HEK293T (cell line): Measurements from ENCODE around the gene CISH.

Experiments used
- CTCF ChIA-PET: fragments of 350-600 bp; formaldehyde crosslinking; extraction: SDS; loops from one replicate; lab custom pipeline; 2021; ENCODE audit warnings: antibody characterized with exemption, inconsistent platforms; lab: Yijun Ruan, JAX
- POLR2A ChIA-PET: fragments of 350-600 bp; formaldehyde crosslinking; extraction: SDS; loops from one replicate; lab custom pipeline; 2020; ENCODE audit warnings: antibody characterized with exemption, inconsistent platforms; lab: Yijun Ruan, JAX
- DNase-seq: peaks from one replicate; pipeline ENCODE4 v3.0.0; 2012; ENCODE audit warnings: mixed read lengths; ENCODE audit errors: extremely low spot score
- ARNT ChIP-seq: fragments of 450-650 bp; IDR thresholded peaks from 2 replicates; pipeline ENCODE4 v1.6.1; 2017; ENCODE audit warnings: mild to moderate bottlenecking
- BHLHE40 ChIP-seq: fragments of 450-650 bp; IDR thresholded peaks from 2 replicates; pipeline ENCODE4 v1.6.1; 2016; ENCODE audit warnings: mild to moderate bottlenecking, moderate library complexity, borderline replicate concordance
- CTBP1 ChIP-seq: fragments of 450-650 bp; IDR thresholded peaks from 2 replicates; pipeline ENCODE4 v1.6.1; 2016; ENCODE audit warnings: borderline replicate concordance
- ELF4 ChIP-seq: fragments of 450-650 bp; IDR thresholded peaks from 2 replicates; pipeline ENCODE4 v1.6.1; 2017; ENCODE audit warnings: antibody characterized with exemption
- FOXA1 ChIP-seq: fragments of 450-650 bp; IDR thresholded peaks from 2 replicates; pipeline ENCODE4 v1.6.1; 2016; ENCODE audit warnings: mild to moderate bottlenecking
- FOXK2 ChIP-seq: fragments of 450-650 bp; IDR thresholded peaks from 2 replicates; pipeline ENCODE4 v1.6.1; 2016; ENCODE audit warnings: mild to moderate bottlenecking
- FOXM1 ChIP-seq: fragments of 450-650 bp; IDR thresholded peaks from 2 replicates; pipeline ENCODE4 v1.6.1; 2017; ENCODE audit warnings: mild to moderate bottlenecking, borderline replicate concordance
- HDGF ChIP-seq: fragments of 450-650 bp; IDR thresholded peaks from 2 replicates; pipeline ENCODE4 v1.6.1; 2017; ENCODE audit warnings: antibody characterized with exemption, borderline replicate concordance
- L3MBTL2 ChIP-seq: fragments of 450-650 bp; conservative IDR thresholded peaks from 2 replicates; pipeline ENCODE4 v1.6.1; 2016; ENCODE audit warnings: mild to moderate bottlenecking
- LEF1 ChIP-seq: fragments of 450-650 bp; IDR thresholded peaks from 2 replicates; pipeline ENCODE4 v1.6.1; 2017; ENCODE audit warnings: mild to moderate bottlenecking, borderline replicate concordance
- NFRKB ChIP-seq: fragments of 450-650 bp; IDR thresholded peaks from 2 replicates; pipeline ENCODE4 v1.6.1; 2016; ENCODE audit warnings: mild to moderate bottlenecking, moderate library complexity
- SP1 ChIP-seq: fragments of 450-650 bp; IDR thresholded peaks from 2 replicates; pipeline ENCODE4 v1.6.1; 2017
- SUZ12 ChIP-seq: fragments of 450-650 bp; IDR thresholded peaks from 2 replicates; pipeline ENCODE4 v1.6.1; 2016; ENCODE audit warnings: mild to moderate bottlenecking
- TARDBP ChIP-seq: fragments of 450-650 bp; IDR thresholded peaks from 2 replicates; pipeline ENCODE4 v1.6.1; 2016
- ZNF384 ChIP-seq: fragments of 450-650 bp; IDR thresholded peaks from 2 replicates; pipeline ENCODE4 v1.6.1; 2016
- TF ChIP-seq, protein P1 (sequence below): fragments of 450-650 bp; IDR thresholded peaks from 2 replicates; pipeline ENCODE4 v1.6.1; 2016

Gene CISH

DNA sequence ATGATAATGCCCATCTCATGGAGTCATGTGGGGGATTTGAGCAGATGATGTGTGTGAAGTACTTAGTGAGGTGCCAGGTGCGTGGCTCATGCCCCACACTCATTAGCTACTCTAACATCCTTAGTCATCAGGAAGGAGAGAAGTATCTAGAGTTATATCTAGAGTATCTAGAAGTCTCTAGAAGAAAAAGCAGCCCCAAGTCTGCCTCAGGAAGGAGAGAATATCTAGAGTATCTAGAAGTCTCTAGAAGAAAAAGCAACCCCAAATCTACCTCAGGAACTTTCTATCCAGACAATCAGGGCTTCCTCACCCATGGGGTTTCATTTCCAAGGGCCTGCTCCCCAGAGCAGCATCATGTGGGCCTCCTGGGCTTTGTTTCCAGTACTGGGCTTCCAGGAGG is 38.4 kb upstream of the CISH start:
- TF ChIP-seq LEF1, result no peak
- no peak for TF ChIP-seq FOXM1
- TF ChIP-seq BHLHE40, result no peak
- no peak for TF ChIP-seq L3MBTL2
- no peak for TF ChIP-seq HDGF
- TF ChIP-seq, protein P1, sequence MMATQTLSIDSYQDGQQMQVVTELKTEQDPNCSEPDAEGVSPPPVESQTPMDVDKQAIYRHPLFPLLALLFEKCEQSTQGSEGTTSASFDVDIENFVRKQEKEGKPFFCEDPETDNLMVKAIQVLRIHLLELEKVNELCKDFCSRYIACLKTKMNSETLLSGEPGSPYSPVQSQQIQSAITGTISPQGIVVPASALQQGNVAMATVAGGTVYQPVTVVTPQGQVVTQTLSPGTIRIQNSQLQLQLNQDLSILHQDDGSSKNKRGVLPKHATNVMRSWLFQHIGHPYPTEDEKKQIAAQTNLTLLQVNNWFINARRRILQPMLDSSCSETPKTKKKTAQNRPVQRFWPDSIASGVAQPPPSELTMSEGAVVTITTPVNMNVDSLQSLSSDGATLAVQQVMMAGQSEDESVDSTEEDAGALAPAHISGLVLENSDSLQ, result no peak
- TF ChIP-seq SP1, result no peak
- TF ChIP-seq ELF4, result no peak
- TF ChIP-seq ZNF384, result no peak
- no peak for TF ChIP-seq SUZ12
- TF ChIP-seq FOXA1, result no peak
- TF ChIP-seq NFRKB, result no peak
- no peak for TF ChIP-seq FOXK2
- TF ChIP-seq CTBP1, result no peak
- TF ChIP-seq ARNT, result no peak
- TF ChIP-seq TARDBP, result no peak
- CTCF ChIA-PET, result no interaction called here
- POLR2A ChIA-PET, result no interaction called here
- DNase-seq, result no peak

DNA sequence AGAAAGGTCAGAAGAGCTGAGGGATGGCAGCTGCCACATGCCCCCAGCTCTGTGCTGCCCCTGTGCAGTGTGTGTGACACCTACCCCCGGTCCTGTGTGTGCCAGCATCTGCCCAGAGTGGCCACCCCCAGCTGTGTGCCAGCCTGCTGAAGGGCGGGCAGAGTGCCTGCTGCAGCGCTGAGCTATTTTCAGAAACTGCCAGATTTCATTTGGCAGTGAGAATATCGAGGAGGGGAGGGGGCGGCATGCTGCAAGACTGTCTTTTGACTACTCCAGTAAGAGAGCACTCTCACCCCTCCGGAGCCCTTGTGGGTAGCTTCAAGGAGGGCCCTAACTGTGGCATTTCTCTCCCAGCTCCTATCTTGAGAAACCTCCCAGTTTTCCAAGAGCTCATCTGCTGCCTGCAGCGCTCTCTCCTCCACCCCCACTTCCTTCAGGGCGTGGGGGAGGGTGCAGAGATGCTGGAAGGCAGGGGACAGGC is 37.9 kb upstream of the CISH start:
- TF ChIP-seq, protein P1, result no peak
- TF ChIP-seq BHLHE40, result no peak
- no peak for TF ChIP-seq ZNF384
- TF ChIP-seq HDGF, result no peak
- no peak for TF ChIP-seq L3MBTL2
- TF ChIP-seq ELF4, result no peak
- no peak for TF ChIP-seq SP1
- TF ChIP-seq SUZ12, result no peak
- no peak for TF ChIP-seq LEF1
- TF ChIP-seq FOXM1, result no peak
- TF ChIP-seq TARDBP, result no peak
- TF ChIP-seq FOXK2, result no peak
- no peak for TF ChIP-seq NFRKB
- ChIA-PET CTCF (no interaction called here), POLR2A (no interaction called here)

DNA sequence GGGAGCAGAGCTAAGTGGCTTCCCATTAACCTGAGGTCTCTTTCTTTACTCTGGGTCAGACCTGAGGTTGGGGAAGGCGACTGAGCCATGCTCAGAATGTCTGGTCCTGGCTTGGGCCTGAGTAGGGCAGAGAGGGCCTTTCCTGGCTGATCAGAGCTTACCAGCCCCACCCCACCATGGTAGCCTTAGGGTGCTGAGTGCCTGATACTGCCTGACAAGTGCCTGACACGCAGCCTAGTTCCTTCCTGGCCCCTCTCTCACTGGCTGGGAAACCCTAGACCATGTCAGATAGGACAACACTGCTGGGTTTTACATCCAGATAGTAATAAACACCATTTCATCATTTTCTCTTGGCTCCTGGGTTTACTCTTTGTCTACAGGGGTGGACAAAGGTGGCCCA is 37.4 kb upstream of the CISH start:
- ChIA-PET CTCF (no interaction called here), POLR2A (no interaction called here)
- no peak for DNase-seq
- no peak for TF ChIP-seq FOXK2
- TF ChIP-seq HDGF, result no peak
- TF ChIP-seq ARNT, result no peak
- no peak for TF ChIP-seq L3MBTL2
- TF ChIP-seq SP1, result no peak
- no peak for TF ChIP-seq CTBP1
- no peak for TF ChIP-seq TARDBP
- TF ChIP-seq SUZ12, result no peak
- TF ChIP-seq FOXA1, result no peak
- TF ChIP-seq LEF1, result no peak
- TF ChIP-seq BHLHE40, result no peak
- TF ChIP-seq NFRKB, result no peak

More for the DNA sequence above, 37.9 kb upstream of the CISH start:
- DNase-seq, result no peak

DNA sequence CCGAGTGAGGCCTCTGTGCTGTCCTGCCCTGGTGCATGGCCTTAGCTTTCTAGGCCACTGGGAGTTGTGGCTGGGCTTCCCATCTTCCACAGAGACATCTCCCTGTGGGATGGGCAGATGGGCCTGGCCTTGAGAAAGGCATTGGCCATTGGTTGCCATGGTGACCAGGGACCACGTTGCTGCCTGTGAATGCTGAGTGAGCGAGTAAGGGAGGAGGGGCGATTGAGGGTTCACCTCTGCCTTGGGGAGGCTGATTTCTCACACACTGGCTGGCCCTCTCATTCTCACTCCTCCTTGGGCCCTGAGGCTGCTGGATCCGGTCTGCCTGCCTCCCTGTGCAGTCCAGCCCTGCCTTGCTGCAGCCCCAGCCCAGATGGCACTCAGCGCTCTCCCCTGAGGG is 36.7 kb upstream of the CISH start:
- no peak for TF ChIP-seq FOXM1
- ChIA-PET CTCF (no interaction called here), POLR2A (no interaction called here)
- no peak for DNase-seq

DNA sequence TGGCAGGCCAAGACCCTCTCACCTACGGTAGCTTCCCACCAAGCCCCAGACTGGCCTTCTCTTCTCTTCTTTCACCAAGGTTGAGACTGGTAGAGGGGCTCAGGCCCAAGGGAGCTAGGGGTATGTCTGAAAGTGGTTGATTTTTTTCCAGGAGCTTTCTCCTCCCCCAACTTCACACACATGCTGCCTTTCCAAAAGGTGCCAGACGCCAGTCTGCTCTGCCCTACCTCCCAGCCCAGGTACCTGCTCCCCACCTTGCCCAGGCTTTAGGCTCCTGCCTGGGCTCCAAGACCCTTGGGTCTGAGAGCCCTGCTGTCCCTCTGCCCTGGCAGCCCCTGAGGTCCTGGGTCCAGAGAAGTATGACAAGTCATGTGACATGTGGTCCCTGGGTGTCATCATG is 33.8 kb upstream of the CISH start:
- CTCF ChIA-PET, result no interaction called here
- POLR2A ChIA-PET, result no interaction called here
- no peak for TF ChIP-seq HDGF
- no peak for TF ChIP-seq TARDBP
- TF ChIP-seq CTBP1, result no peak
- no peak for DNase-seq

DNA sequence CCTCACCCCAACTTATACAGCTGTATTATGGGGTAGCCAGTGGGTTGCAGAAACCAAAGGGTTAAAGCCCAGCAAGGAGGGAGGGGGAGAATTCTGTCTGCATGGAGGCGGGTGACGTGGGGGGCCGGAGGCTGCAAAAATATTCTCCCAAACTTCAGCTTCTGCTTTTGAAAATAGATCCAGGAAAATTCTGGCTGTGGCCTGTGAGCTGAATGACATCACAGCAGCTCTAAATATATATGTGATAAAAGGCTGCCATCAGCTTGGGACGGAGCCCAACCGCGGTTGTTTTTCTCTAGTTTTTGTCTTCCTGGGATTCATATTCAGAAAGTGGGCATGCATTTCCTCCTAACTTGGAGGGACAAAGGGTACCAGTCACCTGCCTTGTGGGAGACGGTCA is 33.0 kb upstream of the CISH start:
- POLR2A ChIA-PET, result no interaction called here
- CTCF ChIA-PET, result no interaction called here
- DNase-seq, result no peak
- TF ChIP-seq FOXA1 (no peak), ELF4 (no peak), FOXM1 (no peak), FOXK2 (no peak), L3MBTL2 (no peak)

DNA sequence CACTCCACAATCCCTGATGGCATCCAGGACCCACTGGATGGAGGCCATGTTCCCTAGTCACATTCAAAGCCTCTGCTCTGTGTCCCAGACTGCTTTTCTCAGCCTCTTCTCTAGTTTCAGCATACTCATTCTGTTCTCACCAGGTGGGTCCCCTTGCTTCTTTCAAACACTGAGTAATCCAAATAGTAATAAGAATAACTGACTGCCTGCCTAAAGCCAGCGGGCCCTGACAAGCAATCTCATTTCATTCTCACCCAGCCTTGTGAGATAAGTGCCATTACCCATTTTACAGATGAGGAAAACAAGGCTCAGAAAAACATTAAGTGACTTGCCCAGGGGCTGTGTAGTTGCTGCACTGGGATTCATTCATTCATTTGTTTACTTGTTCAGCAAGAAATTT is 30.8 kb upstream of the CISH start:
- POLR2A ChIA-PET, result no interaction called here
- CTCF ChIA-PET, result no interaction called here
- TF ChIP-seq LEF1, result no peak
- no peak for TF ChIP-seq ARNT
- no peak for TF ChIP-seq FOXM1
- TF ChIP-seq TARDBP, result no peak
- TF ChIP-seq L3MBTL2, result no peak
- no peak for TF ChIP-seq ZNF384
- TF ChIP-seq BHLHE40, result no peak
- TF ChIP-seq ELF4, result no peak
- TF ChIP-seq FOXA1, result no peak
- TF ChIP-seq NFRKB, result no peak
- no peak for TF ChIP-seq HDGF
- no peak for TF ChIP-seq SUZ12
- TF ChIP-seq CTBP1, result no peak
- TF ChIP-seq, protein P1, result no peak
- no peak for TF ChIP-seq SP1
- TF ChIP-seq FOXK2, result no peak
- no peak for DNase-seq
